BLaER1 (cell line): ENCODE data around the gene ANGPTL2.

Source experiments
- H3K27ac ChIP-seq: shearing (Covaris generic); formaldehyde crosslinking; 2 replicates; pipeline ENCODE4 v1.8.1; 2022
- H3K27me3 ChIP-seq: shearing (Covaris generic); formaldehyde crosslinking; 2 replicates; pipeline ENCODE4 v1.8.1; 2022
- H3K36me3 ChIP-seq: shearing (Covaris generic); formaldehyde crosslinking; 2 replicates; pipeline ENCODE4 v1.8.1; 2022
- H3K4me1 ChIP-seq: shearing (Covaris generic); formaldehyde crosslinking; 2 replicates; pipeline ENCODE4 v1.8.1; 2022
- H3K4me2 ChIP-seq: shearing (Covaris generic); formaldehyde crosslinking; 2 replicates; pipeline ENCODE4 v1.8.1; 2022
- H3K4me3 ChIP-seq: shearing (Covaris generic); formaldehyde crosslinking; 2 replicates; pipeline ENCODE4 v1.8.1; 2022
- H3K9ac ChIP-seq: shearing (Covaris generic); formaldehyde crosslinking; 2 replicates; pipeline ENCODE4 v1.8.1; 2022
- H3K9me3 ChIP-seq: shearing (Covaris generic); formaldehyde crosslinking; 2 replicates; pipeline ENCODE4 v1.8.1; 2022
- H4K20me1 ChIP-seq: shearing (Covaris generic); formaldehyde crosslinking; 2 replicates; pipeline ENCODE4 v1.8.1; 2022
- Cebpa-rat ChIP-seq: shearing (Covaris generic); IDR thresholded peaks from 2 replicates; pipeline ENCODE4 v1.8.1; 2022

Gene ANGPTL2

DNA sequence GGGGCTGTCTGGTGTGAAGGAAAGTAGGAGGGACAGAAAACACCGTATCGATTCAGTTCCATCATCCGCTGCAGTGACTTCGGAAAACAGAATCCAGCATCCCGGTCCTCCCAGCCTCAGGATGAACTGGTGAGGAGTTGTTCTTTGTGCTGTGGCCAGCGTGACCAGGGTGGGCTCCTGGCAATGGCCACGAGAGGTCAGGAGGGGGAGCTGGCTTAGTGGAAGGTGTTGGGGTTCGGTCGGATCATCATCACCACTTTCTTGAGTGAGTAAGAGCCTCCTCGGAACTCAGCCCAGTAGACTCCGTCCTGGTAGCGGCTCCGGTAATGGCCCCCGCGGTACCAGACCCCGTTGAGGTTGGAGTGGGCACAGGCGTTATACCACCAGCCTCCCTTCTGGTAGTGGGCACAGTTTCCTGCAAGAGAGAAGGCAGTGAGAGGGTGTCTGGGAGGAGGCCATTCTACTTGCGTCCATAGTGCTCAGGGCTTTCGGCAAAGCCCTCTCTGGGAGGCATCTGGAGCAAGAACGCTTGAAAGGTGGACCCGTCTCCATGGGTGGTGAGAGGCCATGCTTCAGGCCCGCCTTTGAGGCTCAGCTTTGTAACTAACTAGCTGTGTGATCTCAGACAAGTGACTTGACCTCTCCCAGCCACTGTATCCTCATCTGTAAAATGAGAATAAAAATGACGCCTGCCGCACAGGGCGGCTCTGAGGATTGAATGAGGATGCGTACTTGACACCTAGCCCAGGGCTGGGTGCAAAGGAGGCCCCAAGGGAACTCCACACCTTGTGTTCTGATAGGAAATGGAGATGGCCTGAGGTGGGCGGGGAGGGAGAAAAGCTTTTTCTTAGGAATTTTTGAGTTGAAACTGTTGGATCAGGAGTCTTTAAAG lies 33.5 kb downstream of the ANGPTL2 start:
- TF ChIP-seq Cebpa-rat: no peak
- Histone ChIP-seq H3K4me3 (no peak overlapping the region), H3K4me2 (no peak overlapping the region), H3K9ac (no peak overlapping the region), H4K20me1 (peaks cover 27% of the 10 kb centered on the region; the same call in 1 of the 2 replicates), H3K27ac (no peak overlapping the region), H3K4me1 (peaks cover 6% of the 10 kb centered on the region; the same call in 1 of the 2 replicates), H3K9me3 (no peaks in the 10 kb centered on the region), H3K36me3 (peaks cover 31% of the 10 kb centered on the region), H3K27me3 (no peaks in the 10 kb centered on the region)

DNA sequence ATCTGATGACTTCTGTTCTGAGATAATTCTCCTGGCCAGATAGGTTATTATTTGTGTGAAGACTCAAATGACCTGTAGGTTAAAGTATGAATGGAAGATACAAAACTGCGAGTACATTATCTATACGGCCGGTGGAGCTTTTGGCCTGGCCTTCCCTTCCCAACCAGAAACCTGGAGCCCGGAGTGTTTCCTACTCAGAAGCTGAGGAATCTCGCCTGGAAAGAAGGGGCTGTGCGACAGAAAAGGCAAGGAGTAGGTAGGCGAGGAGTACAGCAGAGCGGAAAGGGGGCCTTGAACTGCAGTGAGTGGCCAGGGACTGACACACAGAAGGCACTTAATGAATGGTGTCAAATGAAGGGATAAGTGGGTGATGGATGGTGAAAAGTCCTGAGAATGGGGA lies 34.6 kb downstream of the ANGPTL2 start:
- H3K27ac ChIP-seq: no peak overlapping the region
- H3K9me3 ChIP-seq: no peaks in the 10 kb centered on the region
- H3K4me3 ChIP-seq: no peak overlapping the region
- no peak overlapping the region for H3K4me2 ChIP-seq
- no peaks in the 10 kb centered on the region for H3K27me3 ChIP-seq
- peaks cover 6% of the 10 kb centered on the region; the same call in 1 of the 2 replicates for H3K4me1 ChIP-seq
- peaks cover 31% of the 10 kb centered on the region for H3K36me3 ChIP-seq
- H3K9ac ChIP-seq: no peak overlapping the region
- no peak for TF ChIP-seq Cebpa-rat
- H4K20me1 ChIP-seq: peaks cover 23% of the 10 kb centered on the region; the same call in 1 of the 2 replicates

DNA sequence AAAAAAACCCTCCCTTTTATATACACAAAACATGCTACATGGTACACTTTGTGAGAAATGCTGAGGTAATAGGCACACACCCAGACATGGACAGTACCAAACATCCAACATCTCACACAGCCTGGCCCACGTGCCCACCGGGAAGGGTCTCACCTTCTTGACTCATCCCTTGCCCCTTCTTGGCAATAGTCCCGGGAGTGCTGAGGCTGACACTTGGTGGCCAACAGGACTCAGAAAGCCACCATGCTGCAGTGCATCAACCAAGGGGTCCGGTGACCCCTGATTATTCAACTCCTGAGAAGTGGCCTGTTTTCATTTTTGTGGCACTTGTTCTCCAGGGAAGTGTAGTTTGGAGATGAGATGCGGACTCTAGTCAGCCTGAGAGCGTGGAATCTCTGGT lies 35.0 kb downstream of the ANGPTL2 start:
- H3K27me3 ChIP-seq: no peaks in the 10 kb centered on the region
- H3K27ac ChIP-seq: no peak overlapping the region
- H3K4me3 ChIP-seq: no peak overlapping the region
- no peak for TF ChIP-seq Cebpa-rat
- H3K9me3 ChIP-seq: no peaks in the 10 kb centered on the region
- H3K36me3 ChIP-seq: peaks cover 31% of the 10 kb centered on the region
- H3K4me2 ChIP-seq: no peak overlapping the region
- H3K9ac ChIP-seq: no peak overlapping the region
- peaks cover 23% of the 10 kb centered on the region; the same call in 1 of the 2 replicates for H4K20me1 ChIP-seq
- H3K4me1 ChIP-seq: peaks cover 5% of the 10 kb centered on the region; the same call in 1 of the 2 replicates

GRCh38 chr9:127086771-127087170 lies 35.7 kb downstream of the ANGPTL2 start:
- H3K9me3 ChIP-seq: no peaks in the 10 kb centered on the region
- no peaks in the 10 kb centered on the region for H3K27me3 ChIP-seq
- H4K20me1 ChIP-seq: peaks cover 19% of the 10 kb centered on the region; the same call in 1 of the 2 replicates
- no peak overlapping the region for H3K4me3 ChIP-seq
- no peak overlapping the region for H3K27ac ChIP-seq
- H3K4me1 ChIP-seq: no peaks in the 10 kb centered on the region; the same call in 1 of the 2 replicates
- H3K4me2 ChIP-seq: no peak overlapping the region
- no peak overlapping the region for H3K9ac ChIP-seq
- peaks cover 27% of the 10 kb centered on the region for H3K36me3 ChIP-seq
- TF ChIP-seq Cebpa-rat: no peak

DNA sequence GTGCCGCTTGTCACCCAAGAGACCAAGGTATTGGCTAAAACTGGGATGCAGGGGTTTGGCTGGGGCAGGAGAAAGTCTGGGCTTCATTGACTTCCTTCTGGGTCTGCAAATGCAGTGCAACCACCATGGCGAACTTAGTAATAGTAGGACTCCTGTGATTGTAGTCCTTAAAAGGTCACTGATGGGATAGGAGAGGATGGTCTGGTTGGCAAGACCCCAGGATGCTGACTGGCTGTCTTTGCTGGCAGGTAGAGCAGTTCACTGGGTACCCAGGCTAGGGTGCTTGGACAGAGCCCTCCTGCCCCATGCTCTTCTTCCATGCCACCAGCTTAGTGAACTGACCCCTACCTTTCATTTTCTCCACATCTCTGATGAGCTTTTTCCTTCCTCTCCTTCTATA lies 37.2 kb downstream of the ANGPTL2 start:
- no peak for TF ChIP-seq Cebpa-rat
- Histone ChIP-seq H3K4me1 (no peaks in the 10 kb centered on the region; the same call in 1 of the 2 replicates), H3K27ac (no peak overlapping the region), H3K9me3 (no peaks in the 10 kb centered on the region), H3K4me2 (no peak overlapping the region), H3K27me3 (no peaks in the 10 kb centered on the region), H3K36me3 (peaks cover 18% of the 10 kb centered on the region; the same call in 1 of the 2 replicates), H3K9ac (no peak overlapping the region), H4K20me1 (peaks cover 6% of the 10 kb centered on the region; the same call in 1 of the 2 replicates), H3K4me3 (no peak overlapping the region)

- Histone ChIP-seq H3K36me3 (peaks cover 18% of the 10 kb centered on the region; the same call in 1 of the 2 replicates), H3K27me3 (no peaks in the 10 kb centered on the region), H3K27ac (no peak overlapping the region), H3K4me3 (no peak overlapping the region), H3K4me2 (no peak overlapping the region), H3K9me3 (no peaks in the 10 kb centered on the region), H3K4me1 (no peaks in the 10 kb centered on the region; the same call in 1 of the 2 replicates), H3K9ac (no peak overlapping the region), H4K20me1 (no peaks in the 10 kb centered on the region)
- TF ChIP-seq Cebpa-rat: no peak
Measured at GRCh38 chr9:127084076-127085039, 38.1 kb downstream of the ANGPTL2 start.

- Histone ChIP-seq H3K36me3 (peaks cover 10% of the 10 kb centered on the region; the same call in 1 of the 2 replicates), H3K4me3 (no peak overlapping the region), H3K9me3 (no peaks in the 10 kb centered on the region), H3K4me1 (no peaks in the 10 kb centered on the region; the same call in 1 of the 2 replicates), H3K4me2 (no peak overlapping the region), H4K20me1 (no peaks in the 10 kb centered on the region), H3K9ac (no peak overlapping the region), H3K27ac (no peak overlapping the region), H3K27me3 (no peaks in the 10 kb centered on the region)
- no peak for TF ChIP-seq Cebpa-rat
Measured at GRCh38 chr9:127083138-127083980, 39.1 kb downstream of the ANGPTL2 start.

- TF ChIP-seq Cebpa-rat: no peak
Measured at GRCh38 chr9:127081250-127082185, 40.9 kb downstream of the ANGPTL2 start.

More at GRCh38 chr9:127081250-127082185, 40.9 kb downstream of the ANGPTL2 start:
- no peaks in the 10 kb centered on the region for H3K9me3 ChIP-seq
- no peak overlapping the region for H3K9ac ChIP-seq
- H3K36me3 ChIP-seq: no peaks in the 10 kb centered on the region
- no peaks in the 10 kb centered on the region for H4K20me1 ChIP-seq
- no peaks in the 10 kb centered on the region for H3K27me3 ChIP-seq
- no peak overlapping the region for H3K4me3 ChIP-seq
- no peak overlapping the region for H3K4me2 ChIP-seq
- H3K27ac ChIP-seq: no peak overlapping the region
- no peaks in the 10 kb centered on the region; the same call in 1 of the 2 replicates for H3K4me1 ChIP-seq
